Endodermal cell (in vitro differentiated cells): Measurements from ENCODE around the gene FIZ1. TPM values are rescaled to one million over a fixed set of nuclear protein-coding genes. Genes with fewer than 3 reads are reported as not detected.

Experiments used
- DNase-seq: peaks from one replicate; pipeline ENCODE4 v3.0.0-alpha.2; 2017
- H3K27ac ChIP-seq: 2 replicates; pipeline ENCODE4 v1.5.1; 2013; ENCODE audit warnings: mild to moderate bottlenecking, low read depth, low read length, moderate library complexity
- H3K27me3 ChIP-seq: 2 replicates; pipeline ENCODE4 v1.6.1; 2013; ENCODE audit warnings: mild to moderate bottlenecking, low read length, moderate library complexity; ENCODE audit not compliant: insufficient read depth, control insufficient read depth, poor library complexity, severe bottlenecking
- H3K36me3 ChIP-seq: 2 replicates; pipeline ENCODE4 v1.7.0; 2013; ENCODE audit warnings: mild to moderate bottlenecking, low read length, moderate library complexity; ENCODE audit not compliant: control insufficient read depth, insufficient read depth
- H3K4me1 ChIP-seq: one replicate; pipeline ENCODE4 v1.7.0; 2013; ENCODE audit warnings: low read length; ENCODE audit not compliant: control insufficient read depth, insufficient read depth
- H3K4me3 ChIP-seq: 2 replicates; pipeline ENCODE4 v1.5.1; 2013; ENCODE audit warnings: mild to moderate bottlenecking, low read length, moderate library complexity
- H3K9ac ChIP-seq: 2 replicates; pipeline ENCODE4 v1.6.1; 2013; ENCODE audit warnings: mild to moderate bottlenecking, low read length, moderate library complexity; ENCODE audit not compliant: poor library complexity, severe bottlenecking; ENCODE audit errors: extremely low read depth
- H3K9me3 ChIP-seq: 2 replicates; pipeline ENCODE4 v1.6.1; 2013; ENCODE audit warnings: mild to moderate bottlenecking, low read length, moderate library complexity; ENCODE audit not compliant: control insufficient read depth
- H3K27ac Mint-ChIP-seq: 2 replicates; pipeline ENCODE4 v1.8.0; 2020; ENCODE audit warnings: mixed read lengths
- H3K27me3 Mint-ChIP-seq: 2 replicates; pipeline ENCODE4 v1.8.0; 2021; ENCODE audit warnings: mild to moderate bottlenecking, mixed read lengths; ENCODE audit not compliant: insufficient read depth
- H3K36me3 Mint-ChIP-seq: 2 replicates; pipeline ENCODE4 v1.8.0; 2020; ENCODE audit warnings: low read depth, mixed read lengths
- H3K4me1 Mint-ChIP-seq: 2 replicates; pipeline ENCODE4 v1.8.0; 2020; ENCODE audit warnings: mixed read lengths
- H3K4me3 Mint-ChIP-seq: 2 replicates; pipeline ENCODE4 v1.8.0; 2020; ENCODE audit warnings: mild to moderate bottlenecking, moderate library complexity, mixed read lengths
- H3K9me3 Mint-ChIP-seq: 2 replicates; pipeline ENCODE4 v1.8.0; 2020; ENCODE audit warnings: mild to moderate bottlenecking, mixed read lengths
- CTCF ChIP-seq: fragments of 200-600 bp; sonication (generic); conservative IDR thresholded peaks from 2 replicates; pipeline ENCODE4 v1.5.0; 2021; ENCODE audit warnings: antibody characterized with exemption, mild to moderate bottlenecking
- WGBS, 2 experiments: methylation state at CpG; one replicate each; pipeline versions ENCODE4 v1.1.5 to v1.1.7; 2013; ENCODE audit warnings: missing lambda C conversion rate in 2 of 2, mixed read lengths in 1 of 2; ENCODE audit not compliant: insufficient coverage in 1 of 2, insufficient read length in 1 of 2; 5-methylcytosine and 5-hydroxymethylcytosine counted together
- total RNA-seq, 2 donors: library from RNA; stranded (reverse); fragmentation: NEBNext Ultra II Directional in 1 of 2; extraction: Animal tissue kit (Norgen Biotek cat#: 25700) in 1 of 2; gene quantifications; 2 replicates in 1 of 2; 3 replicates in 1 of 2; pipeline ENCODE4 v1.2.1, GENCODE V29; 2021

Gene FIZ1
- total RNA-seq, 2 donors from 2014 or later, result 19.7 to 21.1 TPM

- 44 to 56% methylated on average over 11 to 13 of the region's 13 CpGs for WGBS, 2 experiments
- Histone ChIP-seq H3K36me3 (no peaks in the 10 kb centered on the region), H3K9me3 (no peaks in the 10 kb centered on the region), H3K9ac (no peak overlapping the region), H3K4me3 (no peak overlapping the region), H3K27ac (no peak overlapping the region), H3K27me3 (no peaks in the 10 kb centered on the region), H3K4me1 (peaks cover 6% of the 10 kb centered on the region)
- Mint-ChIP-seq H3K9me3 (no peaks in the 10 kb centered on the region), H3K36me3 (no peaks in the 10 kb centered on the region), H3K4me3 (no peak overlapping the region), H3K27me3 (peaks cover 3% of the 10 kb centered on the region), H3K4me1 (peaks cover 27% of the 10 kb centered on the region), H3K27ac (no peak overlapping the region)
- no peak for TF ChIP-seq CTCF
- DNase-seq, result no peak
These were observed 46.7 kb downstream of the FIZ1 start for GRCh38 chr19:55552620-55553019.

- Mint-ChIP-seq H3K4me1 (peaks cover 31% of the 10 kb centered on the region), H3K9me3 (no peaks in the 10 kb centered on the region), H3K27ac (no peak overlapping the region), H3K4me3 (no peak overlapping the region), H3K27me3 (no peaks in the 10 kb centered on the region), H3K36me3 (no peaks in the 10 kb centered on the region)
- Histone ChIP-seq H3K9me3 (no peaks in the 10 kb centered on the region), H3K9ac (no peak overlapping the region), H3K27ac (no peak overlapping the region), H3K36me3 (no peaks in the 10 kb centered on the region), H3K4me1 (peaks cover 6% of the 10 kb centered on the region), H3K4me3 (no peak overlapping the region), H3K27me3 (no peaks in the 10 kb centered on the region)
- no peak for DNase-seq
- TF ChIP-seq CTCF, result no peak
- 76 to 80% methylated on average over 2 to 5 of the region's 5 CpGs for WGBS, 2 experiments
These were observed 47.1 kb downstream of the FIZ1 start for GRCh38 chr19:55552206-55552605.

GRCh38 chr19:55550321-55550650 lies 49.0 kb downstream of the FIZ1 start:
- H3K27ac ChIP-seq, result peak overlapping the region; percentile 0
- peak overlapping the region; percentile 45 for H3K9ac ChIP-seq

More at GRCh38 chr19:55550321-55550650, 49.0 kb downstream of the FIZ1 start:
- DNase-seq, result no peak
- Mint-ChIP-seq H3K4me1 (peaks cover 37% of the 10 kb centered on the region), H3K27me3 (peaks cover 2% of the 10 kb centered on the region), H3K4me3 (peak overlapping the region; percentile 56), H3K9me3 (no peaks in the 10 kb centered on the region), H3K36me3 (no peaks in the 10 kb centered on the region), H3K27ac (peak overlapping the region; percentile 91)
- no peak for TF ChIP-seq CTCF
- Histone ChIP-seq H3K36me3 (no peaks in the 10 kb centered on the region), H3K4me1 (peaks cover 6% of the 10 kb centered on the region), H3K9me3 (no peaks in the 10 kb centered on the region), H3K4me3 (peak overlapping the region; percentile 64), H3K27me3 (no peaks in the 10 kb centered on the region)
- 11 to 23% methylated on average over 3 to 5 of the region's 7 CpGs for WGBS, 2 experiments
